IMR-90 (cell line): Measurements from ENCODE around the gene TTC16. TPM values are rescaled to one million over a fixed set of nuclear protein-coding genes. Genes with fewer than 3 reads are reported as not detected.

Experiments used
- ATAC-seq: fragments of 200-7000 bp; cut with Tn5 transposase; 2 replicates; pipeline ENCODE4 v1.9.1; 2020; ENCODE audit warnings: low read depth, mild to moderate bottlenecking, moderate library complexity
- BruUV-seq: library from RNA; stranded (reverse); fragments of 400-500 nt; replicated peaks from 2 replicates; lab custom pipeline; 2021; lab: Mats Ljungman, UMichigan
- CTCF ChIA-PET: fragments of 300-600 bp; formaldehyde crosslinking; extraction: SDS; loops from one replicate; lab custom pipeline; 2021; ENCODE audit warnings: antibody characterized with exemption; lab: Yijun Ruan, JAX
- POLR2A ChIA-PET: fragments of 300-600 bp; sonication (Branson Sonifier 250); formaldehyde crosslinking; loops from one replicate; lab custom pipeline; 2022; ENCODE audit warnings: antibody characterized with exemption; ENCODE audit not compliant: unreplicated experiment; lab: Charles Lee
- DNase-seq: peaks from one replicate; pipeline ENCODE4 v3.0.0; 2013
- H2AFZ ChIP-seq: replicated peaks from 2 replicates; pipeline ENCODE3; 2013; ENCODE audit warnings: low read length, mild to moderate bottlenecking; ENCODE audit not compliant: poor library complexity
- H2AK5ac ChIP-seq: 2 replicates; pipeline ENCODE4 v1.6.1; 2013; ENCODE audit warnings: low read depth, low read length, inconsistent platforms
- H2AK9ac ChIP-seq: replicated peaks from 2 replicates; pipeline ENCODE3; 2013; ENCODE audit warnings: mild to moderate bottlenecking, low read depth, low read length, moderate library complexity; ENCODE audit not compliant: poor library complexity
- H2BK120ac ChIP-seq: 2 replicates; pipeline ENCODE4 v1.6.1; 2013; ENCODE audit warnings: low read depth, low read length, inconsistent platforms
- H2BK15ac ChIP-seq: 3 replicates; pipeline ENCODE4 v1.6.1; 2013; ENCODE audit warnings: low read depth, low read length, inconsistent platforms
- H2BK20ac ChIP-seq: 2 replicates; pipeline ENCODE4 v1.6.1; 2013; ENCODE audit warnings: low read depth, mild to moderate bottlenecking, inconsistent platforms, low read length, moderate library complexity
- H2BK5ac ChIP-seq: 2 replicates; pipeline ENCODE4 v1.6.1; 2013; ENCODE audit warnings: mild to moderate bottlenecking, low read depth, low read length, inconsistent platforms; ENCODE audit not compliant: poor library complexity, severe bottlenecking
- H3K14ac ChIP-seq: replicated peaks from 2 replicates; pipeline ENCODE4 v1.6.1; 2013; ENCODE audit warnings: low read depth, low read length, inconsistent platforms
- H3K18ac ChIP-seq: 2 replicates; pipeline ENCODE4 v1.6.1; 2013; ENCODE audit warnings: low read depth, low read length, control low read depth
- H3K23ac ChIP-seq: 2 replicates; pipeline ENCODE4 v1.6.1; 2013; ENCODE audit warnings: low read depth, low read length, inconsistent platforms
- H3K27ac ChIP-seq: 2 replicates; pipeline ENCODE4 v1.5.1; 2013; ENCODE audit warnings: mild to moderate bottlenecking, control low read depth, low read length; ENCODE audit not compliant: insufficient read depth
- H3K27me3 ChIP-seq: 2 replicates; pipeline ENCODE4 v1.6.1; 2013; ENCODE audit warnings: low read length; ENCODE audit not compliant: control insufficient read depth, insufficient read depth
- H3K36me3 ChIP-seq: 2 replicates; pipeline ENCODE4 v1.6.1; 2013; ENCODE audit warnings: low read length, mixed read lengths; ENCODE audit not compliant: control insufficient read depth, insufficient read depth
- H3K4ac ChIP-seq: 2 replicates; pipeline ENCODE4 v1.6.1; 2013; ENCODE audit warnings: low read depth, low read length, inconsistent platforms
- H3K4me1 ChIP-seq: 2 replicates; pipeline ENCODE4 v1.6.1; 2013; ENCODE audit warnings: low read length, mixed read lengths; ENCODE audit not compliant: control insufficient read depth, insufficient read depth
- H3K4me2 ChIP-seq: 2 replicates; pipeline ENCODE4 v1.6.1; 2013; ENCODE audit warnings: low read depth, mild to moderate bottlenecking, control low read depth, low read length, moderate library complexity
- H3K4me3 ChIP-seq: 2 replicates; pipeline ENCODE4 v1.5.1; 2013; ENCODE audit warnings: low read depth, mild to moderate bottlenecking, control low read depth, low read length, moderate library complexity; ENCODE audit not compliant: insufficient read depth
- H3K56ac ChIP-seq: 2 replicates; pipeline ENCODE4 v1.6.1; 2013; ENCODE audit warnings: low read length, inconsistent platforms; ENCODE audit not compliant: insufficient read depth; ENCODE audit errors: extremely low read depth
- H3K79me1 ChIP-seq, 2 experiments: 2 replicates each; pipeline ENCODE4 v1.6.1; 2013; ENCODE audit warnings: low read length in 2 of 2, inconsistent platforms in 1 of 2, low read depth in 1 of 2
- H3K9ac ChIP-seq: 2 replicates; pipeline ENCODE4 v1.6.1; 2013; ENCODE audit warnings: low read depth, low read length, control low read depth
- H3K9me1 ChIP-seq: 2 replicates; pipeline ENCODE4 v1.6.1; 2013; ENCODE audit warnings: low read length, inconsistent platforms; ENCODE audit not compliant: insufficient read depth
- H3K9me3 ChIP-seq: 2 replicates; pipeline ENCODE4 v1.6.1; 2013; ENCODE audit warnings: low read length; ENCODE audit not compliant: control insufficient read depth, insufficient read depth
- H4K20me1 ChIP-seq: 2 replicates; pipeline ENCODE4 v1.6.1; 2013; ENCODE audit warnings: low read length, inconsistent platforms; ENCODE audit not compliant: insufficient read depth
- H4K5ac ChIP-seq: 2 replicates; pipeline ENCODE4 v1.6.1; 2013; ENCODE audit warnings: mild to moderate bottlenecking, low read depth, low read length, control low read depth
- H4K8ac ChIP-seq, 2 experiments: 2 replicates each; pipeline ENCODE4 v1.6.1; 2013; ENCODE audit warnings: low read depth in 2 of 2, low read length in 2 of 2, control low read depth in 1 of 2, inconsistent platforms in 1 of 2
- H4K91ac ChIP-seq: 2 replicates; pipeline ENCODE4 v1.6.1; 2013; ENCODE audit warnings: low read depth, low read length, inconsistent platforms; ENCODE audit not compliant: insufficient read depth
- MXI1 ChIP-seq: IDR thresholded peaks from 2 replicates; pipeline ENCODE4 v1.6.1; 2012; ENCODE audit warnings: low read depth, mild to moderate bottlenecking, low read length, moderate library complexity, borderline replicate concordance
- NFE2L2 ChIP-seq: fragments of 150-350 bp; IDR thresholded peaks from 2 replicates; pipeline ENCODE4 v1.6.1; 2016; ENCODE audit warnings: low read depth, mild to moderate bottlenecking, low read length
- RCOR1 ChIP-seq: IDR thresholded peaks from 2 replicates; pipeline ENCODE4 v1.6.1; 2012; ENCODE audit warnings: mild to moderate bottlenecking, low read length, improper control_type of control experiment; ENCODE audit not compliant: insufficient replicate concordance
- SMC3 ChIP-seq: fragments of 150-350 bp; IDR thresholded peaks from 2 replicates; pipeline ENCODE4 v1.6.1; 2016; ENCODE audit warnings: low read depth, mild to moderate bottlenecking, antibody characterized with exemption, low read length, moderate library complexity
- WGBS, 2 experiments: methylation state at CpG; one replicate each; pipeline versions ENCODE4 v1.1.5 to v1.1.7; 2013; ENCODE audit warnings: missing lambda C conversion rate in 2 of 2; ENCODE audit not compliant: insufficient read length in 1 of 2; ENCODE audit errors: extremely low coverage in 2 of 2; 5-methylcytosine and 5-hydroxymethylcytosine counted together
- dilution Hi-C: fragments of 300-500 bp; cut with HindIII; formaldehyde crosslinking; loops from one replicate; pipeline ENCODE4 v1.14.3; 2018; ENCODE audit warnings: low sequenced_read_pairs; ENCODE audit not compliant: unreplicated experiment
- in situ Hi-C: fragments of 300-500 bp; cut with MboI; formaldehyde crosslinking; loops from 3 replicates; pipeline ENCODE4 v1.14.3; 2019; ENCODE audit warnings: low sequenced_read_pairs, inconsistent platforms, mixed read lengths
- intact Hi-C: fragments of 100-400 bp; cut with micrococcal nuclease; formaldehyde crosslinking; loops from 2 replicates; pipeline ENCODE4 v1.10.0; 2022
- polyA plus RNA-seq, 3 experiments: library from polyadenylated mRNA; depleted of rRNA; stranded (reverse); fragments of >200 nt; gene quantifications; 2 replicates each; pipeline ENCODE4 v1.2.3, GENCODE V29; 2012; ENCODE audit warnings: low replicate concordance in 1 of 3
- total RNA-seq: library from RNA; depleted of rRNA; stranded (reverse); fragments of >200 nt; gene quantifications from 2 replicates; pipeline ENCODE4 v1.2.3, GENCODE V29; 2012
- TF ChIP-seq, protein P1 (sequence below): conservative IDR thresholded peaks from 2 replicates; pipeline ENCODE4 v1.5.1; 2012; ENCODE audit warnings: mild to moderate bottlenecking, low read depth, low read length, improper control_type of control experiment
- TF ChIP-seq, protein P2 (sequence below): fragments of 150-350 bp; IDR thresholded peaks from 2 replicates; pipeline ENCODE4 v1.6.1; 2016; ENCODE audit warnings: low read depth, mild to moderate bottlenecking, low read length, moderate library complexity, borderline replicate concordance
- TF ChIP-seq, protein P3 (sequence below): fragments of 150-350 bp; IDR thresholded peaks from 2 replicates; pipeline ENCODE4 v1.6.1; 2017; ENCODE audit warnings: mild to moderate bottlenecking, antibody characterized with exemption, low read length, low read depth

Gene TTC16
- total and polyA plus RNA-seq, 2 of the 4 experiments (the other 2 are of a cell fraction) = 0.02 TPM; not detected in 1

DNA sequence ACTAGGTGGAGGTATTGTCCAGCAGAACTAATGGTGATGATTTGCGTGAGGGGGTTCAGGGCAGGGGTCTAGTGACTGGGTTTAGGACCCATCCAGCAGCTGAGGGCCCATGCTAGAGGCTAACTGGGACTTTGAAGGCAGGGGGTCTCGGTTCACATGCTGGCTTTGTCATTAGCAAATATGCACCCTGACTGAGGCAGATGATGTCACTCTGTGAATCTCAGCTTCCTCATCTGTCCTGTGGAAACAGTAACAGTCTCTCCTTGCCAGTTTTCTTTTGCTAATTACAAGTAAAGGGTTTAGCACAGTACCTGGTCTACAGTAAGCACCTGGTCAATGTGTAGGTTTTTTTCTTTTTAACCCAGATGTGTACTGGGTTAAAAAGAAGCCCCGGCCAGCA, 57.4 kb downstream of the TTC16 start:
- intact Hi-C loops = no loop called here
- Histone ChIP-seq H4K5ac (no peak overlapping the region), H2BK120ac (no peak overlapping the region), H4K20me1 (no peaks in the 10 kb centered on the region), H3K4me2 (no peak overlapping the region), H2AFZ (no peak overlapping the region), H3K79me1 (no peaks in the 10 kb centered on the region), H4K91ac (no peak overlapping the region), H2AK5ac (no peak overlapping the region), H2AK9ac (peak overlapping the region; percentile 78), H3K56ac (no peak overlapping the region), H3K9ac (no peak overlapping the region), H3K36me3 (no peaks in the 10 kb centered on the region), H3K23ac (no peak overlapping the region), H3K4me3 (no peak overlapping the region), H2BK5ac (no peak overlapping the region), H3K14ac (no peak overlapping the region), H3K9me3 (no peaks in the 10 kb centered on the region), H3K4me1 (no peaks in the 10 kb centered on the region; the same call in 1 of the 2 replicates), H3K4ac (no peak overlapping the region), H3K9me1 (no peaks in the 10 kb centered on the region; the same call in 1 of the 2 replicates), H2BK15ac (no peak overlapping the region), H3K18ac (no peak overlapping the region), H3K27me3 (peaks cover 11% of the 10 kb centered on the region), H3K27ac (no peak overlapping the region), H4K8ac (no peak overlapping the region), H2BK20ac (no peak overlapping the region)
- TF ChIP-seq RCOR1 = no peak
- TF ChIP-seq, protein P1, sequence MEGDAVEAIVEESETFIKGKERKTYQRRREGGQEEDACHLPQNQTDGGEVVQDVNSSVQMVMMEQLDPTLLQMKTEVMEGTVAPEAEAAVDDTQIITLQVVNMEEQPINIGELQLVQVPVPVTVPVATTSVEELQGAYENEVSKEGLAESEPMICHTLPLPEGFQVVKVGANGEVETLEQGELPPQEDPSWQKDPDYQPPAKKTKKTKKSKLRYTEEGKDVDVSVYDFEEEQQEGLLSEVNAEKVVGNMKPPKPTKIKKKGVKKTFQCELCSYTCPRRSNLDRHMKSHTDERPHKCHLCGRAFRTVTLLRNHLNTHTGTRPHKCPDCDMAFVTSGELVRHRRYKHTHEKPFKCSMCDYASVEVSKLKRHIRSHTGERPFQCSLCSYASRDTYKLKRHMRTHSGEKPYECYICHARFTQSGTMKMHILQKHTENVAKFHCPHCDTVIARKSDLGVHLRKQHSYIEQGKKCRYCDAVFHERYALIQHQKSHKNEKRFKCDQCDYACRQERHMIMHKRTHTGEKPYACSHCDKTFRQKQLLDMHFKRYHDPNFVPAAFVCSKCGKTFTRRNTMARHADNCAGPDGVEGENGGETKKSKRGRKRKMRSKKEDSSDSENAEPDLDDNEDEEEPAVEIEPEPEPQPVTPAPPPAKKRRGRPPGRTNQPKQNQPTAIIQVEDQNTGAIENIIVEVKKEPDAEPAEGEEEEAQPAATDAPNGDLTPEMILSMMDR = no peak
- TF ChIP-seq MXI1 = no peak
- no peak for TF ChIP-seq SMC3
- no peak for TF ChIP-seq NFE2L2
- TF ChIP-seq, protein P2, sequence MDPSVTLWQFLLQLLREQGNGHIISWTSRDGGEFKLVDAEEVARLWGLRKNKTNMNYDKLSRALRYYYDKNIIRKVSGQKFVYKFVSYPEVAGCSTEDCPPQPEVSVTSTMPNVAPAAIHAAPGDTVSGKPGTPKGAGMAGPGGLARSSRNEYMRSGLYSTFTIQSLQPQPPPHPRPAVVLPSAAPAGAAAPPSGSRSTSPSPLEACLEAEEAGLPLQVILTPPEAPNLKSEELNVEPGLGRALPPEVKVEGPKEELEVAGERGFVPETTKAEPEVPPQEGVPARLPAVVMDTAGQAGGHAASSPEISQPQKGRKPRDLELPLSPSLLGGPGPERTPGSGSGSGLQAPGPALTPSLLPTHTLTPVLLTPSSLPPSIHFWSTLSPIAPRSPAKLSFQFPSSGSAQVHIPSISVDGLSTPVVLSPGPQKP = no peak
- TF ChIP-seq, protein P3, sequence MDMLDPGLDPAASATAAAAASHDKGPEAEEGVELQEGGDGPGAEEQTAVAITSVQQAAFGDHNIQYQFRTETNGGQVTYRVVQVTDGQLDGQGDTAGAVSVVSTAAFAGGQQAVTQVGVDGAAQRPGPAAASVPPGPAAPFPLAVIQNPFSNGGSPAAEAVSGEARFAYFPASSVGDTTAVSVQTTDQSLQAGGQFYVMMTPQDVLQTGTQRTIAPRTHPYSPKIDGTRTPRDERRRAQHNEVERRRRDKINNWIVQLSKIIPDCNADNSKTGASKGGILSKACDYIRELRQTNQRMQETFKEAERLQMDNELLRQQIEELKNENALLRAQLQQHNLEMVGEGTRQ = no peak
- ChIA-PET CTCF (no interaction called here), POLR2A (no interaction called here)
- no peak for DNase-seq
- dilution Hi-C loops = no loop called here
- in situ Hi-C loops = no loop called here
- WGBS, 2 experiments = 83% methylated on average over 1 of the region's 3 CpGs; no CpG with 5 or more reads in 1 of the 2 experiments
- ATAC-seq = no peak
- no TSS peak for BruUV-seq
